ENCODE measurements around the gene TRUB1. TPM values are rescaled to one million over a fixed set of nuclear protein-coding genes. Genes with fewer than 3 reads are reported as not detected.
A peak's percentile ranks its signal among the peaks of the same experiment; 100 is the strongest.

TRUB1 gene
- total RNA-seq, 1 experiment from 2014 or later, result 30.0 TPM

GRCh38 chr10:114925587-114926586 is 12.1 kb upstream of the TRUB1 start:
- H3K27ac ChIP-seq (ENCODE audit: low read depth, low read length, poor library complexity, severe bottlenecking), result no peak overlapping the region
- TF ChIP-seq, protein P1, sequence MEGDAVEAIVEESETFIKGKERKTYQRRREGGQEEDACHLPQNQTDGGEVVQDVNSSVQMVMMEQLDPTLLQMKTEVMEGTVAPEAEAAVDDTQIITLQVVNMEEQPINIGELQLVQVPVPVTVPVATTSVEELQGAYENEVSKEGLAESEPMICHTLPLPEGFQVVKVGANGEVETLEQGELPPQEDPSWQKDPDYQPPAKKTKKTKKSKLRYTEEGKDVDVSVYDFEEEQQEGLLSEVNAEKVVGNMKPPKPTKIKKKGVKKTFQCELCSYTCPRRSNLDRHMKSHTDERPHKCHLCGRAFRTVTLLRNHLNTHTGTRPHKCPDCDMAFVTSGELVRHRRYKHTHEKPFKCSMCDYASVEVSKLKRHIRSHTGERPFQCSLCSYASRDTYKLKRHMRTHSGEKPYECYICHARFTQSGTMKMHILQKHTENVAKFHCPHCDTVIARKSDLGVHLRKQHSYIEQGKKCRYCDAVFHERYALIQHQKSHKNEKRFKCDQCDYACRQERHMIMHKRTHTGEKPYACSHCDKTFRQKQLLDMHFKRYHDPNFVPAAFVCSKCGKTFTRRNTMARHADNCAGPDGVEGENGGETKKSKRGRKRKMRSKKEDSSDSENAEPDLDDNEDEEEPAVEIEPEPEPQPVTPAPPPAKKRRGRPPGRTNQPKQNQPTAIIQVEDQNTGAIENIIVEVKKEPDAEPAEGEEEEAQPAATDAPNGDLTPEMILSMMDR (conservative IDR thresholded peaks at IDR 0.05; ENCODE audit: low read depth, low read length), result no peak
- H3K36me3 ChIP-seq (ENCODE audit: insufficient read depth, low read length, poor library complexity, severe bottlenecking), result no peaks in the 10 kb centered on the region
- peak; percentile 88 for DNase-seq (ENCODE audit: low spot score)
- H3K4me3 ChIP-seq (ENCODE audit: low read depth, low read length, poor library complexity, severe bottlenecking), result no peak overlapping the region
- ChIA-PET POLR2A (ENCODE audit: low non-redundant PET) (no interaction called here), CTCF (interaction anchor here (0.6 kb wide), 1 partner anchor 543 kb away, joined by 8 read pairs; no protein-coding TSS in a partner anchor)
- H3K27me3 ChIP-seq (replicated peaks; ENCODE audit: insufficient read depth, low read depth, low read length, poor library complexity), result no peaks in the 10 kb centered on the region
- peaks cover 4% of the 10 kb centered on the region for H3K9me3 ChIP-seq (ENCODE audit: low read depth, low read length, poor library complexity, severe bottlenecking)
- no TSS peak for BruUV-seq (replicated peaks)
- peaks cover 15% of the 10 kb centered on the region for H3K4me1 ChIP-seq (ENCODE audit: insufficient read depth, low read length, poor library complexity, severe bottlenecking)
- intact Hi-C loops (cut with micrococcal nuclease; ENCODE audit: unreplicated experiment), result no loop called here

- TF ChIP-seq EZH2 (IDR thresholded peaks at IDR 0.05; ENCODE audit: borderline replicate concordance, low read depth, low read length, poor library complexity, severe bottlenecking), result no peak
- TF ChIP-seq, protein P1 (conservative IDR thresholded peaks at IDR 0.05; ENCODE audit: low read depth, low read length), result no peak
- ChIA-PET POLR2A (ENCODE audit: low non-redundant PET) (no interaction called here), CTCF (no interaction called here)
- H3K27me3 ChIP-seq (replicated peaks; ENCODE audit: insufficient read depth, low read depth, low read length, poor library complexity), result no peaks in the 10 kb centered on the region
- intact Hi-C loops (cut with micrococcal nuclease; ENCODE audit: unreplicated experiment), result no loop called here
- no peaks in the 10 kb centered on the region for H3K9me3 ChIP-seq (ENCODE audit: low read depth, low read length, poor library complexity, severe bottlenecking)
- no peak overlapping the region for H3K4me3 ChIP-seq (ENCODE audit: low read depth, low read length, poor library complexity, severe bottlenecking)
- no TSS peak for BruUV-seq (replicated peaks)
- DNase-seq (ENCODE audit: low spot score), result no peak
- H3K36me3 ChIP-seq (ENCODE audit: insufficient read depth, low read length, poor library complexity, severe bottlenecking), result no peaks in the 10 kb centered on the region
- peaks cover 15% of the 10 kb centered on the region for H3K4me1 ChIP-seq (ENCODE audit: insufficient read depth, low read length, poor library complexity, severe bottlenecking)
- H3K27ac ChIP-seq (ENCODE audit: low read depth, low read length, poor library complexity, severe bottlenecking), result no peak overlapping the region
These were observed 9.2 kb upstream of the TRUB1 start for GRCh38 chr10:114928818-114929217.

DNA sequence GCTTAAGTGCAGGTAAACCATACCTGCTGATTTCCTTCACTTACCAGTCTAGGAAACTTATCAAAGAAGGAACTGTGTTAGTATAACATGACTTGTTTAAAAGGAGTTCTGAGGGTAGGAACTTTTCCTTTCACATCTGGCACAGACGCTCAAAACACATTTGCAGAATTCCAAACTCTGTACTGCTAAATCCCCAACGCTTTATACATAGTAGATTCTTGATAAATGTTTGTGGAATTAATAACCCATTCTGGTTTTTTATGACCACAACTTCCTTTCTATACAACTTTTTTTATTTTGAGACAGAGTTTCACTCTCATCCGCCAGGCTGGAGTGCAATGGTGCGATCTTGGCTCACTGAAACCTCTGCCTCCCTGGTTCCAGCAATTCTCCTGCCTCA is 7.7 kb upstream of the TRUB1 start:
- Histone ChIP-seq H3K4me3 (ENCODE audit: low read depth, low read length, poor library complexity, severe bottlenecking) (no peak overlapping the region), H3K4me1 (ENCODE audit: insufficient read depth, low read length, poor library complexity, severe bottlenecking) (peaks cover 13% of the 10 kb centered on the region), H3K9me3 (ENCODE audit: low read depth, low read length, poor library complexity, severe bottlenecking) (no peaks in the 10 kb centered on the region), H3K36me3 (ENCODE audit: insufficient read depth, low read length, poor library complexity, severe bottlenecking) (no peaks in the 10 kb centered on the region), H3K27ac (ENCODE audit: low read depth, low read length, poor library complexity, severe bottlenecking) (no peak overlapping the region), H3K27me3 (replicated peaks; ENCODE audit: insufficient read depth, low read depth, low read length, poor library complexity) (no peaks in the 10 kb centered on the region)
- ChIA-PET CTCF (no interaction called here), POLR2A (ENCODE audit: low non-redundant PET) (no interaction called here)
- TF ChIP-seq, protein P1 (conservative IDR thresholded peaks at IDR 0.05; ENCODE audit: low read depth, low read length), result no peak
- TF ChIP-seq EZH2 (IDR thresholded peaks at IDR 0.05; ENCODE audit: borderline replicate concordance, low read depth, low read length, poor library complexity, severe bottlenecking), result no peak
- intact Hi-C loops (cut with micrococcal nuclease; ENCODE audit: unreplicated experiment), result no loop called here
- BruUV-seq (replicated peaks), result no TSS peak
- no peak for DNase-seq (ENCODE audit: low spot score)

Data from A673 (cell line).